KMS-11 (cell line): ENCODE results near the gene MEGF11.

Source experiments
- H2AFZ ChIP-seq: fragments of 200-600 bp; sonication (generic); 2 replicates; pipeline ENCODE4 v1.6.1; 2016; ENCODE audit warnings: antibody characterized with exemption, mixed run types, low read depth
- H3K27ac ChIP-seq: fragments of 200-600 bp; sonication (generic); 2 replicates; pipeline ENCODE4 v1.6.1; 2016; ENCODE audit warnings: mild to moderate bottlenecking, mixed run types
- H3K27me3 ChIP-seq: fragments of 200-600 bp; sonication (generic); 2 replicates; pipeline ENCODE4 v1.6.1; 2017; ENCODE audit warnings: mild to moderate bottlenecking, low read depth, mixed run types, moderate library complexity; ENCODE audit not compliant: insufficient read depth
- H3K36me3 ChIP-seq: fragments of 200-600 bp; sonication (generic); 2 replicates; pipeline ENCODE4 v1.6.1; 2017; ENCODE audit warnings: mild to moderate bottlenecking, mixed run types; ENCODE audit not compliant: insufficient read depth
- H3K4me1 ChIP-seq: fragments of 200-600 bp; sonication (generic); 2 replicates; pipeline ENCODE4 v1.6.1; 2016; ENCODE audit warnings: mild to moderate bottlenecking, low read depth, mixed run types; ENCODE audit not compliant: poor library complexity, severe bottlenecking
- H3K4me2 ChIP-seq: fragments of 200-600 bp; sonication (generic); 2 replicates; pipeline ENCODE4 v1.7.0; 2016; ENCODE audit warnings: mild to moderate bottlenecking, mixed run types
- H3K4me3 ChIP-seq: fragments of 200-600 bp; sonication (generic); IDR thresholded peaks from 2 replicates; pipeline ENCODE4 v1.6.1; 2017; ENCODE audit warnings: low read depth, low read length, mixed read lengths; ENCODE audit not compliant: insufficient read depth
- H3K79me2 ChIP-seq: fragments of 200-600 bp; sonication (generic); 2 replicates; pipeline ENCODE4 v1.6.1; 2016; ENCODE audit warnings: low read depth, mixed run types; ENCODE audit not compliant: insufficient read depth
- H3K9ac ChIP-seq: fragments of 200-600 bp; sonication (generic); 2 replicates; pipeline ENCODE4 v1.6.1; 2016; ENCODE audit warnings: mild to moderate bottlenecking, mixed run types
- H4K20me1 ChIP-seq: fragments of 200-600 bp; sonication (generic); 2 replicates; pipeline ENCODE4 v1.6.1; 2016; ENCODE audit warnings: mild to moderate bottlenecking, mixed run types; ENCODE audit not compliant: insufficient read depth
- CTCF ChIP-seq: fragments of 200-600 bp; sonication (generic); conservative IDR thresholded peaks from 2 replicates; pipeline ENCODE4 v1.6.1; 2017; ENCODE audit warnings: low read depth, mild to moderate bottlenecking, antibody characterized with exemption, low read length, moderate library complexity, mixed read lengths

Gene MEGF11

GRCh38 chr15:66196602-66197001 lies 56.9 kb downstream of the MEGF11 start:
- Histone ChIP-seq H3K79me2 (no peaks in the 10 kb centered on the region), H3K4me2 (no peak overlapping the region), H3K4me3 (no peak overlapping the region), H3K9ac (no peak overlapping the region), H3K36me3 (no peaks in the 10 kb centered on the region), H3K27me3 (no peaks in the 10 kb centered on the region), H3K4me1 (no peaks in the 10 kb centered on the region), H4K20me1 (no peaks in the 10 kb centered on the region), H2AFZ (no peak overlapping the region), H3K27ac (no peak overlapping the region)
- TF ChIP-seq CTCF: no peak

DNA sequence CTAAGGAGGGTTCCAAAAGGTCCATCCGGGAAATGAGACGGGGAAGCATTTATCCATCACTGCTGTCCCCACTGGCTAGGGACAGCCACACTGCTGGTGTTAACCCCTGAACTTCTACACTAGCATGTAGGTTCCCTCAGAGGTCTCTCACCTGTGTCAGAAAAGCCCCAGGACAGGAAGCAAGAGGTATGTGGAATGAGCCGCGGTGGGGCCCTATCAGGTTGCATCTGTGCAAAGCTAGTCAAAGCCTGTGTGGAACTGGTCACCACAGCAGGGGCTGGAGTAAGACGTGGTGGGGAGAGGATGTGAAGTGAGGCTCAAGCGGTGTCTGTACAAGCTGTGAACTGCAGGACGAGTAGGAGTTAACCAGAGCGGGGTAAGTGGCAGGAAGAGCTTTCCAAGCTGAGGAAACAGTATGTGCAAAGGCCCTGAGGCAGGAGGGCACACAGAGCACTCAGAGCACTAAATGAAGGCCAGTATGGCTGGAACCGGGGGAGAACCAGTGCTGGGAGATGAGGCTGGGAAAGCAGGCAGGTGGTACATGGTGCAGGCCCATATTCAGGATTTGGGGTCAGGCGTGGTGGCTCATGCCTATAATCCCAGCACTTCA lies 57.8 kb downstream of the MEGF11 start:
- Histone ChIP-seq H3K4me1 (no peaks in the 10 kb centered on the region), H2AFZ (no peak overlapping the region), H3K27me3 (no peaks in the 10 kb centered on the region), H4K20me1 (no peaks in the 10 kb centered on the region), H3K36me3 (no peaks in the 10 kb centered on the region), H3K4me3 (no peak overlapping the region), H3K27ac (no peak overlapping the region), H3K79me2 (no peaks in the 10 kb centered on the region), H3K4me2 (no peak overlapping the region), H3K9ac (no peak overlapping the region)
- TF ChIP-seq CTCF: no peak

- Histone ChIP-seq H3K4me3 (no peak overlapping the region), H3K36me3 (no peaks in the 10 kb centered on the region), H3K9ac (no peak overlapping the region), H3K27me3 (no peaks in the 10 kb centered on the region), H3K27ac (no peak overlapping the region), H3K4me2 (no peak overlapping the region), H2AFZ (no peak overlapping the region), H4K20me1 (no peaks in the 10 kb centered on the region), H3K79me2 (no peaks in the 10 kb centered on the region), H3K4me1 (no peaks in the 10 kb centered on the region)
- no peak for TF ChIP-seq CTCF
Observed at GRCh38 chr15:66193066-66193465, 60.5 kb downstream of the MEGF11 start.

- no peak overlapping the region for H3K9ac ChIP-seq
- H3K27me3 ChIP-seq: no peaks in the 10 kb centered on the region
- no peak overlapping the region for H2AFZ ChIP-seq
- no peak for TF ChIP-seq CTCF
- no peaks in the 10 kb centered on the region for H4K20me1 ChIP-seq
- no peak overlapping the region for H3K4me2 ChIP-seq
- H3K36me3 ChIP-seq: no peaks in the 10 kb centered on the region
- H3K4me3 ChIP-seq: no peak overlapping the region
- H3K79me2 ChIP-seq: no peaks in the 10 kb centered on the region
- no peak overlapping the region for H3K27ac ChIP-seq
- no peaks in the 10 kb centered on the region for H3K4me1 ChIP-seq
Observed at GRCh38 chr15:66190746-66191145, 62.8 kb downstream of the MEGF11 start.
